Peyer's patch (tissue), 4 donors: ENCODE data around the gene SRPK3.

Source experiments
- POLR2A ChIP-seq, 2 donors: fragments of 450-650 bp; IDR thresholded peaks; one replicate each; pipeline ENCODE4 v1.5.1; 2017; ENCODE audit warnings: antibody characterized with exemption in 2 of 2, mild to moderate bottlenecking in 2 of 2, moderate library complexity in 2 of 2
- TF ChIP-seq, protein P1 (sequence below), 6 experiments: fragments of 450-650 bp in 4 of 6; fragments of 200-600 bp in 2 of 6; sonication (generic) in 1 of 6; IDR thresholded peaks; one replicate each; pipeline ENCODE4 v1.5.1; 2017 to 2019; ENCODE audit warnings: antibody characterized with exemption in 6 of 6, mild to moderate bottlenecking in 3 of 6, moderate library complexity in 1 of 6

DNA sequence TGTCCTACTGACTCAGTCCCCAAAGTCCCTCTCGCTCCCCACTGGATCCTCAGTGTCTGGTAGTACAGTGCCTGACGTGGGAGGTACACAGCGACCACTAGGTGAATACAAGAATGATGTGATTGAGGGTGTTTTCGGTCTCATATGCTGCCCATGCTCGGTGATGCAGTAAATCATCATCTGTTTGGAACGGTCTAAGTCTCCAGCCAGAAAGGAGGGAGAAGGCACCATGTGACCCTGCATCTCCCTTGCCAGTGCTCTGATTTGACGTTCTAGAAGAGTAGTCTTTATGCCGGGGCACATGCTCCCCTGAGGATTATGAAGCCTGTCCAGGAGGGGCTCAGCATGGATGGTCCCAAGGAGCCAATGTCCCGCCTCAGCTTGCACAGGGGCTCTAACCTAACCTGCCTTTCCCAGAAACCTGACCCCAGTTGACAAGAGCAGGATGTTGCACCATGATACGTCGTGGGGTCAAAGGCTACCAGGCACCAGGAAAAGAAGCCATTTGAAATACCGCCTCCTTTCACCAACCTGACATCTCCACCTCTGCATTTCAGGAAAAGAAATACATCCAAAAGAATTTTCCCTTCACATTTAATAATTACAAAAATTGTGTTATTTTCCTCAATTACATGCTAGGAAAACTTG is 30.6 kb upstream of the SRPK3 start:
- TF ChIP-seq POLR2A (IDR thresholded peaks at IDR 0.05): no peak
- TF ChIP-seq, protein P1, sequence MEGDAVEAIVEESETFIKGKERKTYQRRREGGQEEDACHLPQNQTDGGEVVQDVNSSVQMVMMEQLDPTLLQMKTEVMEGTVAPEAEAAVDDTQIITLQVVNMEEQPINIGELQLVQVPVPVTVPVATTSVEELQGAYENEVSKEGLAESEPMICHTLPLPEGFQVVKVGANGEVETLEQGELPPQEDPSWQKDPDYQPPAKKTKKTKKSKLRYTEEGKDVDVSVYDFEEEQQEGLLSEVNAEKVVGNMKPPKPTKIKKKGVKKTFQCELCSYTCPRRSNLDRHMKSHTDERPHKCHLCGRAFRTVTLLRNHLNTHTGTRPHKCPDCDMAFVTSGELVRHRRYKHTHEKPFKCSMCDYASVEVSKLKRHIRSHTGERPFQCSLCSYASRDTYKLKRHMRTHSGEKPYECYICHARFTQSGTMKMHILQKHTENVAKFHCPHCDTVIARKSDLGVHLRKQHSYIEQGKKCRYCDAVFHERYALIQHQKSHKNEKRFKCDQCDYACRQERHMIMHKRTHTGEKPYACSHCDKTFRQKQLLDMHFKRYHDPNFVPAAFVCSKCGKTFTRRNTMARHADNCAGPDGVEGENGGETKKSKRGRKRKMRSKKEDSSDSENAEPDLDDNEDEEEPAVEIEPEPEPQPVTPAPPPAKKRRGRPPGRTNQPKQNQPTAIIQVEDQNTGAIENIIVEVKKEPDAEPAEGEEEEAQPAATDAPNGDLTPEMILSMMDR (IDR thresholded peaks at IDR 0.05): no peak
